OCI-LY7 (cell line): ENCODE data around the gene RNF125.

Experiments used
- CTCF ChIP-seq: fragments of 200-600 bp; sonication (generic); conservative IDR thresholded peaks from 2 replicates; pipeline ENCODE4 v1.5.1; 2014; ENCODE audit warnings: mild to moderate bottlenecking, antibody characterized with exemption, low read length, moderate library complexity, mixed read lengths
- EZH2phosphoT487 ChIP-seq: fragments of 200-600 bp; sonication (generic); IDR thresholded peaks from 2 replicates; pipeline ENCODE4 v1.6.1; 2018; ENCODE audit warnings: low read depth, borderline replicate concordance, mild to moderate bottlenecking, mixed run types, antibody characterized with exemption, low read length, moderate library complexity, mixed read lengths

GRCh38 chr18:32074206-32074605 is 55.6 kb downstream of the RNF125 start:
- TF ChIP-seq CTCF: no peak
- TF ChIP-seq EZH2phosphoT487: no peak
